AG04450 (cell line): Measurements from ENCODE around the gene SPSB3. TPM values are rescaled to one million over a fixed set of nuclear protein-coding genes. Genes with fewer than 3 reads are reported as not detected.

Source experiments
- CTCF ChIA-PET: fragments of 300-600, 350-600 bp; formaldehyde crosslinking; extraction: SDS; loops from one replicate; lab custom pipeline; 2022; ENCODE audit warnings: antibody characterized with exemption, inconsistent platforms; lab: Charles Lee
- POLR2A ChIA-PET: fragments of 350-600 bp; formaldehyde crosslinking; extraction: SDS; loops from one replicate; lab custom pipeline; 2021; ENCODE audit warnings: antibody characterized with exemption, inconsistent platforms; lab: Yijun Ruan, JAX
- DNase-seq: peaks from one replicate; pipeline ENCODE4 v3.0.0-alpha.2; 2011; ENCODE audit warnings: low read depth, low spot score
- H3K27ac ChIP-seq: one replicate; pipeline ENCODE4 v1.5.1; 2012; ENCODE audit warnings: low read depth, low read length, control low read depth
- H3K27me3 ChIP-seq: one replicate; pipeline ENCODE4 v1.6.0; 2012; ENCODE audit warnings: low read length; ENCODE audit not compliant: control insufficient read depth, insufficient read depth
- H3K4me3 ChIP-seq: 2 replicates; pipeline ENCODE4 v1.5.1; 2011; ENCODE audit warnings: mild to moderate bottlenecking, low read depth, low read length, control low read depth
- H3K9me3 ChIP-seq: 2 replicates; pipeline ENCODE4 v1.5.1; 2012; ENCODE audit warnings: low read length; ENCODE audit not compliant: control insufficient read depth, insufficient read depth
- polyA plus RNA-seq: library from polyadenylated mRNA; depleted of rRNA; stranded (reverse); fragments of >200 nt; gene quantifications from 2 replicates; pipeline ENCODE4 v1.2.3, GENCODE V29; 2011
- TF ChIP-seq, protein P1 (sequence below): IDR thresholded peaks from 2 replicates; pipeline ENCODE4 v1.5.1; 2011; ENCODE audit warnings: low read depth, low read length, control low read depth, inconsistent platforms

Gene SPSB3
- polyA plus RNA-seq, 1 experiment = 11.0 TPM

DNA sequence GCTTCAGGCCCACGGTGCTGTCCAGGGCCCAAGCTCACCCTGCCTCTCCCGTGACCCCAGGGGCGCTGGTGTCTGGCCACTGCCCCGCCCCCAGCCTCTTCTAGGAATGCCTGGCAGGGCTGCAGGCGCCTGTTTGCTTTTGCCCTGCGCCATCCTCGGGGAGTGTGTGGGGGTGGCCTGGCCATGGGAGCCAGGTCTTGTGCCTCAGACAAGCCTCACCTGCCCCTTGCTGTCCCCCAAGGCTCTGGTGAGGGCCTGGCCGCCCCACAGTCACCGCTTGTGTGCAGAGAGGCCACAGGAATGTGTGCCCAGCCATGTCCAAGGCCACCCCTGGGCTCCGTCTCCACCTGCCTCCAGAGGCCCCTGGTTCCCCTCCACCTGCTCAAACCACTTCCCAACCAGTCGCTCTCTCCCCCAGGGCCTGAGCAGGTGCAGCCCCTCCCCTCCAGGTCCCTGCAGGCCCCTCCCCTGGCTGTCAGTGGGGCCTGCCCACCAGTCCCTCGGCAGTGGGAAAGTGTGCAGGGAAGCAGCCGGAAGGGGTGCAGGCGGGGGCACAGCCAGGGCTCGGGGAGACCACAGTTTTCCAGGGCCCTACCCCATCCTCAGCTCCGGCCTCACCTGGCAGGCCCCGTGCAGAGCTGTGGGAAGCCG, 12.0 kb upstream of the SPSB3 start:
- H3K27ac ChIP-seq = no peak overlapping the region
- TF ChIP-seq, protein P1, sequence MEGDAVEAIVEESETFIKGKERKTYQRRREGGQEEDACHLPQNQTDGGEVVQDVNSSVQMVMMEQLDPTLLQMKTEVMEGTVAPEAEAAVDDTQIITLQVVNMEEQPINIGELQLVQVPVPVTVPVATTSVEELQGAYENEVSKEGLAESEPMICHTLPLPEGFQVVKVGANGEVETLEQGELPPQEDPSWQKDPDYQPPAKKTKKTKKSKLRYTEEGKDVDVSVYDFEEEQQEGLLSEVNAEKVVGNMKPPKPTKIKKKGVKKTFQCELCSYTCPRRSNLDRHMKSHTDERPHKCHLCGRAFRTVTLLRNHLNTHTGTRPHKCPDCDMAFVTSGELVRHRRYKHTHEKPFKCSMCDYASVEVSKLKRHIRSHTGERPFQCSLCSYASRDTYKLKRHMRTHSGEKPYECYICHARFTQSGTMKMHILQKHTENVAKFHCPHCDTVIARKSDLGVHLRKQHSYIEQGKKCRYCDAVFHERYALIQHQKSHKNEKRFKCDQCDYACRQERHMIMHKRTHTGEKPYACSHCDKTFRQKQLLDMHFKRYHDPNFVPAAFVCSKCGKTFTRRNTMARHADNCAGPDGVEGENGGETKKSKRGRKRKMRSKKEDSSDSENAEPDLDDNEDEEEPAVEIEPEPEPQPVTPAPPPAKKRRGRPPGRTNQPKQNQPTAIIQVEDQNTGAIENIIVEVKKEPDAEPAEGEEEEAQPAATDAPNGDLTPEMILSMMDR = no peak
- CTCF ChIA-PET = no interaction called here
- no peak for DNase-seq
- no peak overlapping the region for H3K4me3 ChIP-seq
- H3K9me3 ChIP-seq = peaks cover 5% of the 10 kb centered on the region
- POLR2A ChIA-PET = no interaction called here
- H3K27me3 ChIP-seq = no peaks in the 10 kb centered on the region

DNA sequence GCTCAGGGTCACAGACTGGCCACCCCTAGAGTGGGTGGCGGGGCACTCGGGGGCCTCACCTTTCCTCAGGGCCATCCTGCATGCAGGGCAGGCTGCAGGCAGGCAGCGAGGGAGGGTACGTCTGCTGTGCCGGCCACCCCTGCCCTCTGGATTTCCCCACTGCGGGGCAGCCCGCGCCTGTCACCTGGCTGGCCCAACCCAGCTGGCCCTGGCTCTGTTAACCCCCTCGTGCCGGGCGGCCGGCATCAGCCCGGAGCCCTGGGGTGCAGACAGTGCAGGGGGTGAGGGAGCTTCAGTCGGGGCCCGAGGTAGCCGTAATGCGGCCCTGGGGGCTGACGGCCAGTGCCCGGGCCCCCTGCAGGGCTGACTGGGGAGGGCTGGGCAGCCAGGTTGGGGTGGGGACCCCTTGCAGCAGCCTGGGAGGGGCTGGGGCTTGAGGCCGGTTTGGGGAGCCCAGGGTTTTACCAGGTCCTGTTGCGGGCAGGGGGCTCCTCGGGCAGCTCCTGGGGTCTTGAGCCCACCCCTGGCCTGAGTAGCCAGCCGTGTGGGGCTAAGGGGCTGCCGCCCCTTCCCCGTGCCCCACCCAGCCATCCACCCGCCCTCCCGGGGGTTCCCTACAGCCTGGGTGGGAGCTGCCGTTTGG, 11.3 kb upstream of the SPSB3 start, which contains the start of gene IGFALS:
IGFALS (minus strand) TSS at position 128 of the 643 bp plus-strand sequence; CDS start at position 75, 53 bp downstream.
- Histone ChIP-seq H3K27me3 (no peaks in the 10 kb centered on the region), H3K4me3 (no peak within 1 kb of the TSS), H3K27ac (no peak within 1 kb of the TSS), H3K9me3 (peaks cover 5% of the 10 kb centered on the region)
- ChIA-PET CTCF (no interaction called here), POLR2A (no interaction called here)
- TF ChIP-seq, protein P1 = no peak
- no peak for DNase-seq

DNA sequence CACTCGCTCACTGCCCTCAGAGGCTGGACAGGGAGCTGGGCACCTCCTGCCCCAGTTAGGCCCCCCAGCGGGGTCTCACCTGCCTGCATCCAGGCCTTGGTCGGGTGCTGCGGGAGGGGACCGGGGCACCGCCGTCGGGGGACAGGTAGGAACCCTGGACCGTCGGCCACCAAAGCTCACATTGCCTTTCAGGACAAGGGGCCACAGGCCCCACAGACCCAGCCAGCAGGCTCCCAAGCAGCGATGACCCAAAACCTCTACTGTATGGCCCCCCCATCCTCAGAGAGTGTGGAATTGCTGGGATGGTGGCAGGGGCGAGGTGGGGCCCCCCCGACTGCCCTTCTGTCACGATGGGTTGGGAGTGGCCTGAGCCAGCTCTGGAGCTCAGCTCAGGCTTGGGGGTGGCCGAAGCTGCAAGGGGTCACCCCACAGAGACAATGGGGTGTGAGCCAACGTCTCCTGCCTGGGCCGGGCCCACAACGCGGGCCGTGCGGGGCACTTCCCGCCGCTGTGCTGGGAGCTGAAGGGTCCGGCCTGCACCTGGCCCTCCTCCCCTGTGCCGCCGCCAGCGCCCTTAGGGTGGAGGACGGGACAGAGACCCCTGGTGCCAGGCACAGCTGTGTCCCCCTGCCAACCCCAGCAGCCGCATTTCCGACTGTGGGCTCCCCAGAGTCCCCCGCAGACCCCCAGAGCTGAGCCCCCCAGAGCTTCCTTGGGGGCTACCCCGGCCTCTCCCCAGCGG, 10.6 kb upstream of the SPSB3 start:
- TF ChIP-seq, protein P1 = no peak
- Histone ChIP-seq H3K27me3 (no peaks in the 10 kb centered on the region), H3K9me3 (peaks cover 2% of the 10 kb centered on the region), H3K4me3 (no peak overlapping the region), H3K27ac (no peak overlapping the region)
- no peak for DNase-seq
- ChIA-PET POLR2A (no interaction called here), CTCF (interaction anchor here (0.6 kb wide), 1 partner anchor 87 kb away, joined by 3 read pairs; no protein-coding TSS in a partner anchor)

DNA sequence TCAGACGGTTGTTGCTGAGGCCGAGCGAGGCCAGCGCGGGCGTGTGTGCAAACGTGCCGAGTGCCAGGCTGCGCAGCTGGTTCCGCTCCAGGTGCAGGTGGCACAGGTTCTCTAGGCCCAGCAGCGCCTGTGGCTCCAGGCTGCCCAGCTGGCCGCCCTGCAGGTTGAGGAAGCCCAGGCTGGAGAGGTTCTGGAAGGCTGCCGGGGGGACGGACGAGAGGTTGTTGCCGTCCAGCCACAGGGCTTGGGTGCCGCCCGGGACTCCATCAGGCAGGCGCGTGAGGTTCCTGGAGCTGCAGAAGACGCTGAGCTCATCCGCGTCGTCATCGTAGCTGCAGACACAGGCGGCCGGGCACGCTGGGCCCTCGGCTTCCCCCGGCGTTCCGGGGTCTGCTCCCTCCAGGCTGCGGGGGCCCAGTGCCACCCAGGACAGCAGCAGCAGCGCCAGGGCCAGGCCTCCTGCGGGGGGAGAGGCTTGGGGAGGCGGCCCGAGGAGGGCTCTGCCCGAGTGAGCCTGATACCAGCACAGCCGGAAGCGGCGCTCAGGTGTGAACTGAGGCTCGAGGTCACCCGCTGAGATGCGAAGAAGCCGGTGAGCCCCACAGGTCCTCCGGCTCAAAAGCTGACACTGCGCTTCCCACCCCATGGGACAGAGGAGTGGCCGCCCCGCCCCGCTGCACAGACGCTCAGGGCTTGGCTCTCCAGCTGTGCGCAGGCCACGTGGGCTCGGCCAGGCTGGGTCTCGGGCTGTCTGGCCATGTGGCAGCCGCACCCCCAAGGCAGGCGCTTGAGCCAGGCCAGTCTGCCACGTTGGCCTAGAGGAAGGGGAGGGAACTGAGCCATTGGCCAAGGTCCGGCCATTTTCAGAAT, 9.8 kb upstream of the SPSB3 start:
- Histone ChIP-seq H3K27me3 (no peaks in the 10 kb centered on the region), H3K9me3 (no peaks in the 10 kb centered on the region; the same call in 1 of the 2 replicates), H3K4me3 (no peak overlapping the region), H3K27ac (no peak overlapping the region)
- DNase-seq = no peak
- TF ChIP-seq, protein P1 = no peak
- ChIA-PET CTCF (interaction anchor here (0.6 kb wide), 1 partner anchor 87 kb away, joined by 3 read pairs; no protein-coding TSS in a partner anchor), POLR2A (no interaction called here)
